Astrocyte (in vitro differentiated cells and primary cell): Measurements from ENCODE around the gene TEAD1. TPM values are rescaled to one million over a fixed set of nuclear protein-coding genes. Genes with fewer than 3 reads are reported as not detected.

Source experiments
- DNase-seq: peaks from one replicate; pipeline ENCODE4 v3.0.0-alpha.2; 2010; ENCODE audit warnings: low read depth
- FAIRE-seq: peaks from 2 replicates; lab custom pipeline; 2011; peaks lifted over from hg19 to GRCh38; lab: Jason Lieb, UNC
- H2AFZ ChIP-seq: 2 replicates; pipeline ENCODE4 v1.6.0; 2012; ENCODE audit warnings: low read depth, low read length, inconsistent platforms
- H3K27ac ChIP-seq: 2 replicates; pipeline ENCODE4 v1.5.1; 2011; ENCODE audit warnings: low read depth, low read length, inconsistent platforms
- H3K27me3 ChIP-seq: 2 replicates; pipeline ENCODE4 v1.6.0; 2011; ENCODE audit warnings: low read length, inconsistent platforms; ENCODE audit not compliant: insufficient read depth
- H3K36me3 ChIP-seq: 2 replicates; pipeline ENCODE4 v1.5.1; 2011; ENCODE audit warnings: low read length, inconsistent platforms; ENCODE audit not compliant: insufficient read depth
- H3K4me1 ChIP-seq: 2 replicates; pipeline ENCODE4 v1.5.1; 2011; ENCODE audit warnings: low read length, inconsistent platforms; ENCODE audit not compliant: insufficient read depth
- H3K4me2 ChIP-seq: 2 replicates; pipeline ENCODE4 v1.6.0; 2012; ENCODE audit warnings: low read length, inconsistent platforms
- H3K4me3 ChIP-seq: 2 replicates; pipeline ENCODE4 v1.5.1; 2011; ENCODE audit warnings: low read depth, mild to moderate bottlenecking, low read length, inconsistent platforms; ENCODE audit not compliant: insufficient read depth
- H3K79me2 ChIP-seq: 2 replicates; pipeline ENCODE4 v1.6.0; 2012; ENCODE audit warnings: mild to moderate bottlenecking, low read length, inconsistent platforms; ENCODE audit not compliant: insufficient read depth
- H3K9ac ChIP-seq: 2 replicates; pipeline ENCODE4 v1.6.0; 2012; ENCODE audit warnings: mild to moderate bottlenecking, low read length, inconsistent platforms
- H3K9me3 ChIP-seq: 2 replicates; pipeline ENCODE4 v1.5.1; 2012; ENCODE audit warnings: low read depth, mild to moderate bottlenecking, low read length, inconsistent platforms; ENCODE audit not compliant: insufficient read depth
- H4K20me1 ChIP-seq: 2 replicates; pipeline ENCODE4 v1.6.0; 2012; ENCODE audit warnings: low read length, inconsistent platforms; ENCODE audit not compliant: insufficient read depth
- H3K27ac Mint-ChIP-seq: one replicate; pipeline ENCODE4 v1.8.0; 2021; ENCODE audit warnings: mild to moderate bottlenecking, mixed read lengths; ENCODE audit not compliant: unreplicated experiment
- H3K27me3 Mint-ChIP-seq: one replicate; pipeline ENCODE4 v1.8.0; 2021; ENCODE audit warnings: low read depth, mixed read lengths; ENCODE audit not compliant: unreplicated experiment
- H3K36me3 Mint-ChIP-seq: one replicate; pipeline ENCODE4 v1.8.0; 2021; ENCODE audit warnings: low read depth, mixed read lengths; ENCODE audit not compliant: unreplicated experiment
- H3K4me1 Mint-ChIP-seq: one replicate; pipeline ENCODE4 v1.8.0; 2021; ENCODE audit warnings: low read depth, mixed read lengths; ENCODE audit not compliant: unreplicated experiment
- H3K4me3 Mint-ChIP-seq: one replicate; pipeline ENCODE4 v1.8.0; 2021; ENCODE audit warnings: mild to moderate bottlenecking, moderate library complexity, mixed read lengths; ENCODE audit not compliant: unreplicated experiment
- H3K9me3 Mint-ChIP-seq: one replicate; pipeline ENCODE4 v1.8.0; 2021; ENCODE audit warnings: mild to moderate bottlenecking, mixed read lengths; ENCODE audit not compliant: unreplicated experiment
- CTCF ChIP-seq: IDR thresholded peaks from 2 replicates; pipeline ENCODE4 v1.5.1; 2011; ENCODE audit warnings: low read depth, mild to moderate bottlenecking, inconsistent platforms, low read length, moderate library complexity; ENCODE audit not compliant: insufficient read depth
- EZH2 ChIP-seq: IDR thresholded peaks from 2 replicates; pipeline ENCODE4 v1.6.1; 2012; ENCODE audit warnings: mild to moderate bottlenecking, low read length, inconsistent platforms; ENCODE audit not compliant: insufficient read depth
- total RNA-seq: library from RNA; stranded (reverse); gene quantifications from 2 replicates; pipeline ENCODE4 v1.2.1, GENCODE V29; 2021

The TEAD1 gene
- total RNA-seq, 1 donor from 2014 or later: 149 TPM

- H3K9me3 ChIP-seq: no peaks in the 10 kb centered on the region
- H3K9ac ChIP-seq: no peak overlapping the region
- TF ChIP-seq CTCF (no peak), EZH2 (no peak)
- H3K36me3 ChIP-seq: no peaks in the 10 kb centered on the region
- no peaks in the 10 kb centered on the region for H3K9me3 Mint-ChIP-seq
- H3K27ac Mint-ChIP-seq: no peak overlapping the region
- H3K79me2 ChIP-seq: peaks cover 89% of the 10 kb centered on the region
- no peaks in the 10 kb centered on the region for H3K27me3 Mint-ChIP-seq
- H3K27ac ChIP-seq: no peak overlapping the region
- H3K4me3 Mint-ChIP-seq: no peak overlapping the region
- no peak for DNase-seq
- no peak for FAIRE-seq
- peaks cover 75% of the 10 kb centered on the region for H4K20me1 ChIP-seq
- no peak overlapping the region for H3K4me3 ChIP-seq
- peaks cover 38% of the 10 kb centered on the region for H3K4me1 Mint-ChIP-seq
- H3K36me3 Mint-ChIP-seq: peaks cover 13% of the 10 kb centered on the region
- no peaks in the 10 kb centered on the region for H3K27me3 ChIP-seq
- peaks cover 14% of the 10 kb centered on the region for H3K4me1 ChIP-seq
- no peak overlapping the region for H2AFZ ChIP-seq
- no peak overlapping the region for H3K4me2 ChIP-seq
Observed at GRCh38 chr11:12832480-12833224, 158.4 kb downstream of the TEAD1 start.

- Histone ChIP-seq H3K79me2 (peaks cover 95% of the 10 kb centered on the region), H4K20me1 (peaks cover 64% of the 10 kb centered on the region), H3K27me3 (no peaks in the 10 kb centered on the region), H3K4me1 (peaks cover 2% of the 10 kb centered on the region), H3K36me3 (no peaks in the 10 kb centered on the region), H3K27ac (no peak overlapping the region), H3K4me3 (no peak overlapping the region), H2AFZ (no peak overlapping the region), H3K4me2 (no peak overlapping the region), H3K9ac (no peak overlapping the region), H3K9me3 (no peaks in the 10 kb centered on the region)
- Mint-ChIP-seq H3K9me3 (no peaks in the 10 kb centered on the region), H3K36me3 (peaks cover 14% of the 10 kb centered on the region), H3K27me3 (no peaks in the 10 kb centered on the region), H3K4me3 (no peak overlapping the region), H3K27ac (no peak overlapping the region), H3K4me1 (peaks cover 23% of the 10 kb centered on the region)
- FAIRE-seq (peak; percentile 20), DNase-seq (no peak)
- TF ChIP-seq EZH2: no peak
- TF ChIP-seq CTCF: no peak
Observed at GRCh38 chr11:12834166-12834565, 159.9 kb downstream of the TEAD1 start.

GRCh38 chr11:12834630-12835029, 160.4 kb downstream of the TEAD1 start:
- no peak overlapping the region for H3K27ac Mint-ChIP-seq
- H3K4me3 ChIP-seq: no peak overlapping the region
- H3K9ac ChIP-seq: no peak overlapping the region
- H3K4me2 ChIP-seq: no peak overlapping the region
- no peak overlapping the region for H3K4me3 Mint-ChIP-seq
- no peak overlapping the region for H2AFZ ChIP-seq
- FAIRE-seq: no peak
- peaks cover 18% of the 10 kb centered on the region for H3K4me1 Mint-ChIP-seq
- no peak overlapping the region for H3K27ac ChIP-seq
- H3K36me3 Mint-ChIP-seq: peaks cover 14% of the 10 kb centered on the region
- no peak for DNase-seq
- peaks cover 95% of the 10 kb centered on the region for H3K79me2 ChIP-seq
- no peaks in the 10 kb centered on the region for H3K27me3 Mint-ChIP-seq
- no peaks in the 10 kb centered on the region for H3K4me1 ChIP-seq
- H3K27me3 ChIP-seq: no peaks in the 10 kb centered on the region
- no peaks in the 10 kb centered on the region for H3K9me3 ChIP-seq
- no peaks in the 10 kb centered on the region for H3K36me3 ChIP-seq
- peaks cover 64% of the 10 kb centered on the region for H4K20me1 ChIP-seq
- no peaks in the 10 kb centered on the region for H3K9me3 Mint-ChIP-seq
- TF ChIP-seq EZH2: no peak
- TF ChIP-seq CTCF: no peak
